ENCODE measurements around the gene TCEAL1. TPM values are rescaled to one million over a fixed set of nuclear protein-coding genes. Genes with fewer than 3 reads are reported as not detected.

Gene TCEAL1
- total RNA-seq, 1 donor from 2014 or later, result 27.7 TPM

DNA sequence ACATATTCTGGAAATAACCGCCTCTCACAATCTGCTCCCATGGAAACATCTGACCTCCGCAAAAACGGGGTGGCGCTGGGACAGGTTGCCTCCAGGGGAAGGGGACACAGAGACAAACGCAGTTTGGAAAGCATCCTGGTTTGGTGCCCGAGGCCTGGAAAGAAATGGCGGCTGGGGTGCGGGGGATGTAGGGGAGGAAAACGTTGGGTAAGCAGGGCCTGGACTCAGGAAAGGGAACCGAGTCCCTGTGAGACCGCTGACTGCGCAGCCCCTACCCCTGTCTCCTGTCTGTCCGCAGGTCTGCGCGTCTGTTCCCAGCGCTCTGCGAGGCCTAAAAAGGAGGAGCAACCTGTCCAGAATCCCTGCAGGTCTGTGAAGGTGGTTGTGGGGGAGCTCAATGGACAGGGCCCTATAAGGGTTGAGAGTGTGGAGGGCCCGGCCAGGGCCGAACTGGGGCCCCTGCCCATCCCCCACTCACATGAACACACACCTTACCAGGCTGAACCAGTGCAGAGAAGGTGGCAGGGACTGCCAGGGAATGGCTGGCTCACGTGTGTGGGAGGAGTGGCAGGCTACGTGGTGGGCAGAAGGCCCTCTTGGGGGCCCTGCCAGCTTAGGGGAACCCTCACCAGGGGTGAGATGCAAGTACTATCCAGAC lies 20.3 kb upstream of the TCEAL1 start:
- Histone ChIP-seq H3K4me3 (ENCODE audit: low read length in 3 of 3) (peak overlapping the region; percentile 63 to 74 (median 69)), H3K9me3 (ENCODE audit: control insufficient read depth in 3 of 3, low read length in 3 of 3) (no peaks in the 10 kb centered on the region), H3K36me3 (ENCODE audit: control insufficient read depth in 3 of 3, insufficient read depth in 3 of 3, low read length in 3 of 3) (peaks cover 0 to 4% (median 3%) of the 10 kb centered on the region in 3 donors), H3K4me1 (ENCODE audit: control insufficient read depth in 3 of 3, insufficient read depth in 3 of 3, low read length in 3 of 3) (peaks cover 0 to 3% (median 3%) of the 10 kb centered on the region in 3 donors), H3K27me3 (ENCODE audit: control insufficient read depth in 3 of 3, insufficient read depth in 3 of 3, low read length in 3 of 3) (peaks cover 0 to 3% (median 0%) of the 10 kb centered on the region in 3 donors), H3K27ac (ENCODE audit: low read depth, low read length) (peak overlapping the region; percentile 65), H3K9ac (ENCODE audit: low read depth in 1 of 3, low read length in 3 of 3) (peak overlapping the region; percentile 61 to 85 (median 68))

DNA sequence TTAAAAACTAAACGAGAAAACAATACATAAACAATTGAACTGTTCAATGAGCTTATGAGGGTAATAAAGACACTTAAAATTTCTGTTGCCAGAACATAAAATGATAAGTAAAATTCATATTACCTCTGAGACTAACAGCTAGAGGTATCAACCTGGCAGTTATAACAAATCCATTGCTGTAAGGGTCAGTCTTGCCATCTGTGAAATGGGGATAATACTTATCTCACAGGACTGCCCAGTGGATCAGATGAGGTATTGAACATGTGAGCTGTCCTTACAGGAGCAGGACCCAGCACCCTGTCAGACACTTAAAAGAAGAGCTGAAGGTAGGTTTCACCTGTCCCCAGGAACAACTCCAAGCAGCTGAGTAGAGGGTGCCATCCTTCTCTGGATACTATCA lies 18.5 kb upstream of the TCEAL1 start:
- Histone ChIP-seq H3K36me3 (ENCODE audit: control insufficient read depth in 3 of 3, insufficient read depth in 3 of 3, low read length in 3 of 3) (peaks cover 0 to 4% (median 0%) of the 10 kb centered on the region in 3 donors), H3K27me3 (ENCODE audit: control insufficient read depth in 3 of 3, insufficient read depth in 3 of 3, low read length in 3 of 3) (peaks cover 0 to 3% (median 0%) of the 10 kb centered on the region in 3 donors), H3K4me1 (ENCODE audit: control insufficient read depth in 3 of 3, insufficient read depth in 3 of 3, low read length in 3 of 3) (peaks cover 0 to 3% (median 3%) of the 10 kb centered on the region in 3 donors), H3K9me3 (ENCODE audit: control insufficient read depth in 3 of 3, low read length in 3 of 3) (no peaks in the 10 kb centered on the region), H3K27ac (ENCODE audit: low read depth, low read length) (no peak overlapping the region), H3K4me3 (ENCODE audit: low read length in 3 of 3) (no peak overlapping the region), H3K9ac (ENCODE audit: low read depth in 1 of 3, low read length in 3 of 3) (no peak overlapping the region)

DNA sequence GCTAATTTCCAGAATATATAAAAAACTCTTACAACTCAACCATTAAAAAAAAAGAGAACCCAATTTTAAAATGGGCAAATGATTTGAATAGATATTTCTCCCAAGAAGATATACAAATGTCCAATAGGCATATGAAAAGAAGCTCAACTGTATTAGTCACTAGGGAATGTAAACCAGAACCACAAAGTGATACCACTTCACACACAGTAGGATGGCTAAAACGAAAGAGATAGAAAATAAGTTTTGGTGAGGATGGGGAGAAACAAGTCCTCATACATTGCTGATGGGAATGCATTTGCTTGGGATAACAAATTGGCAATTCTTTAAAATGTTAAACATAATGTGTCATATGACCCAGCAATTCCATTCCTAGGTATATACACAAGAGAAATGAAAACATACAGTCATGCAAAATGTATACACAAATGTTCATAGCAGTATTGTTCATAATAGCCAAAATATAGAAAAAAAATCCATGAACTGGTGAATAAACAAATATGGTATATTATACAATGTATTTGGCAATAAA lies 15.3 kb upstream of the TCEAL1 start:
- H3K27me3 ChIP-seq (ENCODE audit: control insufficient read depth in 3 of 3, insufficient read depth in 3 of 3, low read length in 3 of 3), result peaks cover 0 to 3% (median 0%) of the 10 kb centered on the region in 3 donors
- H3K9me3 ChIP-seq (ENCODE audit: control insufficient read depth in 3 of 3, low read length in 3 of 3), result no peaks in the 10 kb centered on the region
- H3K27ac ChIP-seq (ENCODE audit: low read depth, low read length), result no peak overlapping the region
- H3K9ac ChIP-seq (ENCODE audit: low read depth in 1 of 3, low read length in 3 of 3), result no peak overlapping the region
- H3K4me1 ChIP-seq (ENCODE audit: control insufficient read depth in 3 of 3, insufficient read depth in 3 of 3, low read length in 3 of 3), result peaks cover 0 to 3% (median 3%) of the 10 kb centered on the region in 3 donors
- no peak overlapping the region for H3K4me3 ChIP-seq (ENCODE audit: low read length in 3 of 3)
- H3K36me3 ChIP-seq (ENCODE audit: control insufficient read depth in 3 of 3, insufficient read depth in 3 of 3, low read length in 3 of 3), result peaks cover 0 to 4% (median 0%) of the 10 kb centered on the region in 3 donors

DNA sequence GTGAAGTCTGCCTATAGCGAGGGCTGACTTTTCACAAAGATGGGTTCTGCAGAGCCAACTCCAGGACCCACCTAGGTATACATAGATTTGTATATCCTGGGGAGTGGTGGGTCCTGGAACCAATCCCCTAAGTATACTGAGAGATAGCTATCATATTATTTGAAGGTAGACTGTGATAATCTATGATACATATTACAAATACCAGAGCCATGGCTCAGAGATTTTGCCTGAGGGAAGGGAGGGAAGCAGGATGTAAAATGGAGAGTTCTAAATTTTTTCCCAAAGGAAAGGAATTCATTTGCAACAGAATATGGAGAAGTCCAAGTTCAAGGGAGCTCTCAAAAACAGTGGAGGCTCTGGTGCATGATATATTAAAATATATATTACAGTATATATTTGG lies 13.8 kb upstream of the TCEAL1 start:
- no peak overlapping the region for H3K9ac ChIP-seq (ENCODE audit: low read depth in 1 of 3, low read length in 3 of 3)
- H3K9me3 ChIP-seq (ENCODE audit: control insufficient read depth in 3 of 3, low read length in 3 of 3), result no peaks in the 10 kb centered on the region
- H3K36me3 ChIP-seq (ENCODE audit: control insufficient read depth in 3 of 3, insufficient read depth in 3 of 3, low read length in 3 of 3), result peaks cover 0 to 4% (median 0%) of the 10 kb centered on the region in 3 donors
- H3K4me3 ChIP-seq (ENCODE audit: low read length in 3 of 3), result no peak overlapping the region
- no peak overlapping the region for H3K27ac ChIP-seq (ENCODE audit: low read depth, low read length)
- peaks cover 0 to 3% (median 0%) of the 10 kb centered on the region in 3 donors for H3K27me3 ChIP-seq (ENCODE audit: control insufficient read depth in 3 of 3, insufficient read depth in 3 of 3, low read length in 3 of 3)
- H3K4me1 ChIP-seq (ENCODE audit: control insufficient read depth in 3 of 3, insufficient read depth in 3 of 3, low read length in 3 of 3), result no peaks in the 10 kb centered on the region

DNA sequence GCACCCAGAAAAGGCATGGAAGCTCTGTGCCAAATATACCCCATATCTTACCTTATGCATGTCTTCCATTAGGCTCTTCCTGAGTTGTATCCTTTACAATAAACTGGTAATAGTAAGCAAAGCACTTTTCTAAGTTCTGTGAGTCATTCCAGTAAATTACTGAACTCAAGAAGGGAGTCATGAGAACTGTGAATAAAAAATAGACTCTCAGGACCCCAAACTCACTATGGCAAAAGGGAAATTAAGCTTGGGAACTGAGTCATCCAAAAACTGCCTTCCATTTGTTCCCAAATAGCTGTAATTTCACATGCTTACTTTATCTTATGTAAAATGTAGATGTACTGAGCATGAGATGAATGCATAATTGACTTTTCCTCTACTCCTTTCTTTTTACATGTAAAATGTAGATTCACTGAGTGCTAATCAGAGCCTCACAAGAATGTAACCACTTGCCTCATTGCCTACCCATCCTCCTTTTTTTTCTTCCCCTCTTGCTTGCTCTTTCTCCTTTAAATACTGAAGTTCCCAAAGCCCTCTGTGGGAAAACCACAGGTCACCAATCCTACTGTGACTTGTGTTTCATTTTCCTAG lies 12.9 kb upstream of the TCEAL1 start:
- no peak overlapping the region for H3K27ac ChIP-seq (ENCODE audit: low read depth, low read length)
- no peak overlapping the region for H3K9ac ChIP-seq (ENCODE audit: low read depth in 1 of 3, low read length in 3 of 3)
- no peaks in the 10 kb centered on the region for H3K36me3 ChIP-seq (ENCODE audit: control insufficient read depth in 3 of 3, insufficient read depth in 3 of 3, low read length in 3 of 3)
- H3K4me1 ChIP-seq (ENCODE audit: control insufficient read depth in 3 of 3, insufficient read depth in 3 of 3, low read length in 3 of 3), result no peaks in the 10 kb centered on the region
- H3K9me3 ChIP-seq (ENCODE audit: control insufficient read depth in 3 of 3, low read length in 3 of 3), result no peaks in the 10 kb centered on the region
- no peak overlapping the region for H3K4me3 ChIP-seq (ENCODE audit: low read length in 3 of 3)
- H3K27me3 ChIP-seq (ENCODE audit: control insufficient read depth in 3 of 3, insufficient read depth in 3 of 3, low read length in 3 of 3), result no peaks in the 10 kb centered on the region

DNA sequence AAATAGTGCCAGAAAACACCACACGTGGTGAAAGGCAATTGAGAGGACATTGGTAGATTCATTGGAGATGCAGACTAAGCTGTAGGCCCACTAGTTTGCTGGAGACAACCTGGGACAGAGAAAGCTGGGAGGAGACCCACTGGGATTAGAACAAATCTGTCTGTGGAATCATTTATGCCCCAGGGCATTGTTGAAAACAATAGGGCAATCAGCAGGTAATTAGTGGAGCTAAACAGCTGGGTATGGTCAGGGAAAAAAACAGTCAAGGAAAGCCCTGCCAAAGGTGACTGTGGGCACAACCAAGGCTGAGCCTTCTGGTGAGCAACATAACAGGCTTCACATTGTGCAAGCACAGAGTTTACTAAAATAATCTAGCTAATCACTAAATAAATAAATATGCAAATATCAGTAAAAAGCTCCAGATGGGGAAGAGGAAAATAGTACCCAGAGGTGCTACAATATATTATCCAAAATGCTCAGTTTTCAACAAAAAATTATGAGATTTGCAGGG lies 12.0 kb upstream of the TCEAL1 start:
- no peaks in the 10 kb centered on the region for H3K36me3 ChIP-seq (ENCODE audit: control insufficient read depth in 3 of 3, insufficient read depth in 3 of 3, low read length in 3 of 3)
- H3K9me3 ChIP-seq (ENCODE audit: control insufficient read depth in 3 of 3, low read length in 3 of 3), result no peaks in the 10 kb centered on the region
- H3K9ac ChIP-seq (ENCODE audit: low read depth in 1 of 3, low read length in 3 of 3), result no peak overlapping the region
- H3K4me3 ChIP-seq (ENCODE audit: low read length in 3 of 3), result no peak overlapping the region
- no peak overlapping the region for H3K27ac ChIP-seq (ENCODE audit: low read depth, low read length)
- H3K27me3 ChIP-seq (ENCODE audit: control insufficient read depth in 3 of 3, insufficient read depth in 3 of 3, low read length in 3 of 3), result no peaks in the 10 kb centered on the region
- H3K4me1 ChIP-seq (ENCODE audit: control insufficient read depth in 3 of 3, insufficient read depth in 3 of 3, low read length in 3 of 3), result no peaks in the 10 kb centered on the region

DNA sequence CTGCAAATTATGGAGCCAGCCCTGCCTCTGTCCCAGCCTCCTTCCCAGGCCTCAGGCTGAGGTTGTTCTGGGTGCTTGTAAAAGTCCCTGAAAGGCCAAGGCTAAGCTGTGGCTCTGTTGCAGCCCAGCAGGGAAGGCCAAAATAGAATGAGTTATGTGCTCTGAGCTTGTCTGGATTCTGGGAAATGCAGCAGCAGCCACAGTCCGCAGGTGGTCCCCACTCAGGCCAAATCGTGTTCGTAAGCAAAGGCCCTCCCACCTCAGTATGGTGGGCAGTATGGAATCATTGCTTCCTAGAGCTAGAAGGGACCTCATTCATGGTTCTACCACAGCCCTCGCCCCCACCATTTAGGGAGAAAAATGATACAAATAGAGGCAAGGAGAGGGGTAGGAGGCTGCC lies 4.7 kb upstream of the TCEAL1 start:
- Histone ChIP-seq H3K27me3 (ENCODE audit: control insufficient read depth in 3 of 3, insufficient read depth in 3 of 3, low read length in 3 of 3) (no peaks in the 10 kb centered on the region), H3K36me3 (ENCODE audit: control insufficient read depth in 3 of 3, insufficient read depth in 3 of 3, low read length in 3 of 3) (no peaks in the 10 kb centered on the region), H3K4me1 (ENCODE audit: control insufficient read depth in 3 of 3, insufficient read depth in 3 of 3, low read length in 3 of 3) (peaks cover 0 to 6% (median 5%) of the 10 kb centered on the region in 3 donors), H3K4me3 (ENCODE audit: low read length in 3 of 3) (no peak overlapping the region), H3K9ac (ENCODE audit: low read depth in 1 of 3, low read length in 3 of 3) (no peak overlapping the region), H3K27ac (ENCODE audit: low read depth, low read length) (no peak overlapping the region), H3K9me3 (ENCODE audit: control insufficient read depth in 3 of 3, low read length in 3 of 3) (no peaks in the 10 kb centered on the region)

DNA sequence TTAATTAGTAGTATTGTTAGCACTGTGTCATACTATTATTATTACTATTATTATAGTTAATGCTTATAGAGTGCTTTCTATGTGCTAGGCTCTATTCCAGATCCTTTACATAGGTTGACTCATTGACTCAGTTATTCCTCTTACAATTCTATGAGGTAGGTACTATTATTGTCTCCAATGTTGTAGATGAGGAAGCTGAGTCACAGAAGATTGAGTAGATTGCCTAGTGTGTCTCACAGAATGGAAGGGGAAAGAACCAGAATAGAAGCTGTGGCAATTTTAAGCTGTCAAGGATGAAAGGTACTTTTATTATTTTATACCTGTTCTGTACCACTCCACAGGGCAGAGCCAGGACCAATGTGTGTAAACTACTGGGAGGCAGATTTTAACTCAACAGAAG lies 1.9 kb upstream of the TCEAL1 start:
- H3K27ac ChIP-seq (ENCODE audit: low read depth, low read length), result no peak overlapping the region

DNA sequence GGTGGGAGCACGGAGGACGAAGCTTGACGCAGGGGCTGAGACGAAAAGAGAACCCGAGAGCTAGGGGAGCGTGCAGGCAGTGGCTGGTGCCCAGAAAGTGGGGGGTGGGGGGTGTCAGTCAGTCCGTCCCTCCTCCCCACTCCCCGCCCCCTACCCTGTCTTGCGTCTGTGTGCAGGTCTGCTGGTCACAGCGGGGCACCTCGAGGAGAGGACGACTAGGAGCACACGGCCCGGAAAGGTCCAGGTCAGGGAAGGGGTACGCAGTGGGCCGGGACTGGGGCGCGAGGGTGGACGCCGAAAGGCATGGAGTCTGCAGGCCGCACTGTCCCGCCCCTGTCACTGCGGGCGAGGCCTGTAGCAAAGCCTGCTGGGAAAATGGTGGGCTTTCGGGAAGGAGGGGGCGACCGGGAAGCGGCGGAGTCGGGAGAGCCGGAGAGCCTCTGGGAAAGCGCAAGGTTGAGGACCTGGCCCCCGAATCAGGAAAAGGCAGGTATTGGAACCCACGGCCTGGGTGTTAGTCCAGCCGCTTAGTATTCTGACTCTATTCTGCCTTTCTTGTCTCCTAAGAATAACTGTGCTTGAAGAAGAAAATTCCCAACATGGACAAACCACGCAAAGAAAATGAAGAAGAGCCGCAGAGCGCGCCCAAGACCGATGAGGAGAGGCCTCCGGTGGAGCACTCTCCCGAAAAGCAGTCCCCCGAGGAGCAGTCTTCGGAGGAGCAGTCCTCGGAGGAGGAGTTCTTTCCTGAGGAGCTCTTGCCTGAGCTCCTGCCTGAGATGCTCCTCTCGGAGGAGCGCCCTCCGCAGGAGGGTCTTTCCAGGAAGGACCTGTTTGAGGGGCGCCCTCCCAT lies 769 bp downstream of the TCEAL1 start:
- H3K27me3 ChIP-seq (ENCODE audit: control insufficient read depth in 3 of 3, insufficient read depth in 3 of 3, low read length in 3 of 3), result peaks cover 0 to 4% (median 0%) of the 10 kb centered on the region in 3 donors
- peaks cover 0 to 3% (median 2%) of the 10 kb centered on the region in 3 donors for H3K36me3 ChIP-seq (ENCODE audit: control insufficient read depth in 3 of 3, insufficient read depth in 3 of 3, low read length in 3 of 3)
- H3K4me3 ChIP-seq (ENCODE audit: low read length in 3 of 3), result peak overlapping the region; percentile 65 to 88 (median 78)
- no peaks in the 10 kb centered on the region for H3K9me3 ChIP-seq (ENCODE audit: control insufficient read depth in 3 of 3, low read length in 3 of 3)
- H3K4me1 ChIP-seq (ENCODE audit: control insufficient read depth in 3 of 3, insufficient read depth in 3 of 3, low read length in 3 of 3), result peaks cover under 1 to 7% (median 5%) of the 10 kb centered on the region in 3 donors
- H3K27ac ChIP-seq (ENCODE audit: low read depth, low read length), result peak overlapping the region; percentile 91
- H3K9ac ChIP-seq (ENCODE audit: low read depth in 1 of 3, low read length in 3 of 3), result peak overlapping the region; percentile 81 to 86 (median 85)

More for the DNA sequence above, 1.9 kb upstream of the TCEAL1 start:
- Histone ChIP-seq H3K27me3 (ENCODE audit: control insufficient read depth in 3 of 3, insufficient read depth in 3 of 3, low read length in 3 of 3) (peaks cover 0 to 4% (median 0%) of the 10 kb centered on the region in 3 donors), H3K36me3 (ENCODE audit: control insufficient read depth in 3 of 3, insufficient read depth in 3 of 3, low read length in 3 of 3) (peaks cover 0 to 3% (median 2%) of the 10 kb centered on the region in 3 donors), H3K9ac (ENCODE audit: low read depth in 1 of 3, low read length in 3 of 3) (no peak overlapping the region), H3K4me3 (ENCODE audit: low read length in 3 of 3) (no peak overlapping the region), H3K9me3 (ENCODE audit: control insufficient read depth in 3 of 3, low read length in 3 of 3) (no peaks in the 10 kb centered on the region), H3K4me1 (ENCODE audit: control insufficient read depth in 3 of 3, insufficient read depth in 3 of 3, low read length in 3 of 3) (peaks cover 5 to 11% (median 6%) of the 10 kb centered on the region in 3 donors)

All from skeletal muscle tissue (tissue), 4 donors.